Measurements from ENCODE around the gene AADAT. TPM values are rescaled to one million over a fixed set of nuclear protein-coding genes. Genes with fewer than 3 reads are reported as not detected.

The AADAT gene
- total RNA-seq, 2 donors from 2014 or later: 4.4 to 5.3 TPM

DNA sequence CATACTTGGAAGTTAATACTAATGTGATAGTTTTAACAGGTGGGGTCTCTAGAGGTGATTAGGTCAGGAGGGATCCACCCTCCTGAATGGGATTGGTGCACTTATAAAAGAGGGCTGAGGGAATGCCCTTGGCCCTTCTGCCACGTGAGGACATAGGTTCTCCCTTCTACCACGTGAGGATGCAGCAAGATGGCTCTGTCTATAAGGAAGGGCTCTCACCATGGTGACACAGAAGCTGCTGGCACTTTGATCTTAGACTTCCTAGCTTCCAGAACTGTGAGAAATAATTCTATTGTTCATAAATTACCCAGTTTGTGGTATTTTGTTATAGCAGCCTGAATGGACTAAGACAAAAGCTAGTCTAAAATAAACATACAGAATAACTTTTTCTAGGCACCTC lies 1.0 kb downstream of the AADAT start:
- peaks cover 19% of the 10 kb centered on the region for H3K4me1 ChIP-seq
- WGBS, 2 donors: 85 to 92% methylated on average over 2 of the region's 2 CpGs
- H3K27me3 ChIP-seq: no peaks in the 10 kb centered on the region
- H3K27ac ChIP-seq: no peak overlapping the region
- intact Hi-C loops (cut with DNase I): no loop called here
- TF ChIP-seq, protein P1, sequence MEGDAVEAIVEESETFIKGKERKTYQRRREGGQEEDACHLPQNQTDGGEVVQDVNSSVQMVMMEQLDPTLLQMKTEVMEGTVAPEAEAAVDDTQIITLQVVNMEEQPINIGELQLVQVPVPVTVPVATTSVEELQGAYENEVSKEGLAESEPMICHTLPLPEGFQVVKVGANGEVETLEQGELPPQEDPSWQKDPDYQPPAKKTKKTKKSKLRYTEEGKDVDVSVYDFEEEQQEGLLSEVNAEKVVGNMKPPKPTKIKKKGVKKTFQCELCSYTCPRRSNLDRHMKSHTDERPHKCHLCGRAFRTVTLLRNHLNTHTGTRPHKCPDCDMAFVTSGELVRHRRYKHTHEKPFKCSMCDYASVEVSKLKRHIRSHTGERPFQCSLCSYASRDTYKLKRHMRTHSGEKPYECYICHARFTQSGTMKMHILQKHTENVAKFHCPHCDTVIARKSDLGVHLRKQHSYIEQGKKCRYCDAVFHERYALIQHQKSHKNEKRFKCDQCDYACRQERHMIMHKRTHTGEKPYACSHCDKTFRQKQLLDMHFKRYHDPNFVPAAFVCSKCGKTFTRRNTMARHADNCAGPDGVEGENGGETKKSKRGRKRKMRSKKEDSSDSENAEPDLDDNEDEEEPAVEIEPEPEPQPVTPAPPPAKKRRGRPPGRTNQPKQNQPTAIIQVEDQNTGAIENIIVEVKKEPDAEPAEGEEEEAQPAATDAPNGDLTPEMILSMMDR (IDR thresholded peaks at IDR 0.05): no peak
- no peak for TF ChIP-seq POLR2A (IDR thresholded peaks at IDR 0.05)
- no peak overlapping the region for H3K4me3 ChIP-seq
- DNase-seq (no peak), ATAC-seq (no peak)
- peaks cover 0 to 2% of the 10 kb centered on the region in 2 donors for H3K36me3 ChIP-seq (replicated peaks in 1 of 2; ENCODE audit: insufficient read depth in 1 of 2, low read depth in 2 of 2)
- H3K9me3 ChIP-seq: no peaks in the 10 kb centered on the region

DNA sequence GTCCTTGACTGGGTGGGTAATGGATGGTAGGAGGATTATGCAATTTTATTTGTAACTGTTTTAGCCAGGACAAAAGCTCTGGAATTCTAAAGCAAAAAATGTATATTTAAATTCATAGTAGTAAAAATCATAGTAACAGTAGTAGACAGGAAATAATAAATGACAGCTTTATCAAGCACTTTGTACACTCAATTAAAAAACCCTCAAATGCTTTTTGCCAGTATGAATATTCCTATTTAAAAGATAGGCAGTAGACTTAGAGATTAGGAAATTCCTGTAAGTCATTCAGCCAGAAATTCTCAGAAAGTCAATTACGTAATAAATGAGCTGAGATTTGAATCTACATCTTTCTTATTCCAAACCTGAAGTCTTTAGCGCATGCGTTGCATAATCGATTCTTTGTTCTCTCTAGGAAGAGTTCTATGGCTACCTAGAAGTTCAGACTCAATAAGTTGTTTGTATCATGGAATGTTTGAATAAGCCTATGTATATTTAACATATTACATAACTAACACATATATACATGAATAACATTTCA lies 2.5 kb downstream of the AADAT start:
- no peak for ATAC-seq
- intact Hi-C loops (cut with DNase I): no loop called here
- H3K4me3 ChIP-seq: no peak overlapping the region

DNA sequence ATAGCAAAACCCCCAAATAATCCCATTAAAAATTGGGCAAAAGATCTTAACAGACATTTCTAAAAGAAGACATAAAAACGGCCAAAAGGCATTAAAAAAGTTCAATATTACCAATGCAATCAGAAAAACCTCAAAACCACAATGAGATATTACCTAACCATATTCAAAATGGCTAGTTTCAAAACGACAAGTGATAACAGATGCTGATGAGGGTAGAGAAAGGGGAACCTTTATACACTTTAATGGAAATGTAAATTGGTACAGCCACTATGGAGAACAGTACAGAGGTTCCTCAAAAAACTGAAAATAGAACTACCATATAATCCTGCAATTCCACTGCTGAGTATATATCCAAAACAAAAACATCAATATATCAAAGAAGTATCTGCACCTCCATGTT lies 6.2 kb downstream of the AADAT start:
- H3K4me1 ChIP-seq: peaks cover 2% of the 10 kb centered on the region
- ATAC-seq: no peak
- no peak for DNase-seq
- H3K9me3 ChIP-seq: no peaks in the 10 kb centered on the region
- intact Hi-C loops (cut with DNase I): no loop called here
- peaks cover 0 to 2% of the 10 kb centered on the region in 2 donors for H3K36me3 ChIP-seq (replicated peaks in 1 of 2; ENCODE audit: insufficient read depth in 1 of 2, low read depth in 2 of 2)
- no peak overlapping the region for H3K4me3 ChIP-seq
- 56 to 64% methylated on average over 2 of the region's 2 CpGs for WGBS, 2 donors
- H3K27ac ChIP-seq: no peak overlapping the region
- TF ChIP-seq, protein P1 (IDR thresholded peaks at IDR 0.05): no peak
- no peak for TF ChIP-seq POLR2A (IDR thresholded peaks at IDR 0.05)
- no peaks in the 10 kb centered on the region for H3K27me3 ChIP-seq

More for the DNA sequence above, 2.5 kb downstream of the AADAT start:
- WGBS, 2 donors: 56 to 65% methylated on average over 4 of the region's 4 CpGs
- H3K4me1 ChIP-seq: peaks cover 19% of the 10 kb centered on the region
- H3K9me3 ChIP-seq: no peaks in the 10 kb centered on the region
- TF ChIP-seq, protein P1 (IDR thresholded peaks at IDR 0.05): no peak
- TF ChIP-seq POLR2A (IDR thresholded peaks at IDR 0.05): no peak
- H3K27ac ChIP-seq: no peak overlapping the region
- no peaks in the 10 kb centered on the region for H3K27me3 ChIP-seq
- H3K36me3 ChIP-seq (replicated peaks in 1 of 2; ENCODE audit: insufficient read depth in 1 of 2, low read depth in 2 of 2): peaks cover 0 to 2% of the 10 kb centered on the region in 2 donors
- DNase-seq: no peak

DNA sequence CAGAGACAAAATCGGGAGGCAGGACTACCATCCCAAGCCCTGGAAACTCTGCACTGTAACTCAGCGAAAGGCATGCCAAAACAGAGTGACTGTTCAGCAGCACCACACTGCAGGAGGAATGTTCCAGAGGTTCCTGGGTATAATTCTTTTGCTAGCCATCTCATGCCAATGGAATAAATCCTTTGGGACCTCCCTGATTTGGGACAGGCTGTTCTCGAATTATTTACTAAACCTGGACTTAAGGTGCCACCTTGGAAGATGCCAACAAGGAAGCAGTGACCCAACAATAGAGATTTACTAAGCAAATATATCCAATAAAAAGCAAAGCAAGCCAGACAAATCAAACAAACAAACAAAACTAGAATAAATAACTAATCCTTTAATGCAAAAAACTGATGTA lies 9.3 kb downstream of the AADAT start:
- Histone ChIP-seq H3K4me3 (no peak overlapping the region), H3K27ac (no peak overlapping the region), H3K9me3 (no peaks in the 10 kb centered on the region), H3K27me3 (no peaks in the 10 kb centered on the region), H3K36me3 (replicated peaks in 1 of 2; ENCODE audit: insufficient read depth in 1 of 2, low read depth in 2 of 2) (no peaks in the 10 kb centered on the region), H3K4me1 (no peaks in the 10 kb centered on the region)
- ATAC-seq (no peak), DNase-seq (no peak)
- intact Hi-C loops (cut with DNase I): no loop called here
- WGBS, 2 donors: 59 to 77% methylated on average over 3 of the region's 3 CpGs
- no peak for TF ChIP-seq POLR2A (IDR thresholded peaks at IDR 0.05)
- TF ChIP-seq, protein P1 (IDR thresholded peaks at IDR 0.05): no peak

DNA sequence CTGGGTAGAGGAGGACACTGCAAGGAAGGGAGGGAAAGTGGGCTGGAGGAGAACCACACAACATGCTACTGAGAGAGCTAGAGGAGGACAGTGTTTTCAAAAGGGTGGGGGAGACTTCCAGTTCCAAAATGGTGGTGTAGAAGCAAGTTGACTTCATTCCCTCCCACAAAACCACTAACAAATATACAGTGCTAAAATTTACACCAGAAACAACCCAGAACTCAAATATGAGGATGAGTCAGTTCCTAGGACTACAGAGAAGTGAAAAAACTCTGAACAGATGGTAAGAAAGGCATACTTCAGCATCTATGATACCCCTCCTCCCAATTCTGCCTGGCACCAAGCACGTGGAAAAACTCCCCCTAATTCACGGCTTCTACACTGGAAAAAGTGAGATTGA lies 9.8 kb downstream of the AADAT start:
- TF ChIP-seq, protein P1 (IDR thresholded peaks at IDR 0.05): no peak
- no peak for TF ChIP-seq POLR2A (IDR thresholded peaks at IDR 0.05)
- H3K36me3 ChIP-seq (replicated peaks in 1 of 2; ENCODE audit: insufficient read depth in 1 of 2, low read depth in 2 of 2): no peaks in the 10 kb centered on the region
- ATAC-seq: no peak

More for the DNA sequence above, 9.8 kb downstream of the AADAT start:
- DNase-seq: no peak
- WGBS, 2 donors: 88 to 89% methylated on average over 2 of the region's 2 CpGs
- Histone ChIP-seq H3K4me3 (no peak overlapping the region), H3K27ac (no peak overlapping the region), H3K27me3 (no peaks in the 10 kb centered on the region), H3K4me1 (no peaks in the 10 kb centered on the region), H3K9me3 (no peaks in the 10 kb centered on the region)
- intact Hi-C loops (cut with DNase I): no loop called here

All from body of pancreas (tissue), 4 donors.